Neural progenitor cell (in vitro differentiated cells): ENCODE data around the gene GMDS.

Source experiments
- CTCF ChIP-seq: fragments of 200-600 bp; sonication (generic); IDR thresholded peaks from 2 replicates; pipeline ENCODE4 v1.5.1; 2017; ENCODE audit warnings: antibody characterized with exemption, mild to moderate bottlenecking
- EZH2 ChIP-seq: fragments of 200-600 bp; sonication (generic); IDR thresholded peaks from 2 replicates; pipeline ENCODE4 v1.6.1; 2017; ENCODE audit warnings: antibody characterized with exemption, mild to moderate bottlenecking, moderate library complexity

- TF ChIP-seq CTCF (no peak), EZH2 (no peak)
Measured at GRCh38 chr6:1962201-1962600, 283.2 kb downstream of the GMDS start.
